Hepatocyte (in vitro differentiated cells): ENCODE measurements around the gene EARS2. TPM values are rescaled to one million over a fixed set of nuclear protein-coding genes. Genes with fewer than 3 reads are reported as not detected.

Experiments
- DNase-seq: peaks from one replicate; pipeline ENCODE4 v3.0.0-alpha.2; 2016; ENCODE audit warnings: low spot score
- H2AFZ ChIP-seq: fragments of 200-600 bp; sonication (generic); 2 replicates; pipeline ENCODE4 v1.6.0; 2016; ENCODE audit warnings: antibody characterized with exemption, mild to moderate bottlenecking
- H3K27ac ChIP-seq: fragments of 200-600 bp; sonication (generic); 2 replicates; pipeline ENCODE4 v1.5.1; 2016; ENCODE audit warnings: mild to moderate bottlenecking
- H3K27me3 ChIP-seq: fragments of 200-600 bp; sonication (generic); 2 replicates; pipeline ENCODE4 v1.6.1; 2016
- H3K36me3 ChIP-seq: fragments of 200-600 bp; sonication (generic); replicated peaks from 2 replicates; pipeline ENCODE4 v1.5.1; 2016; ENCODE audit warnings: low read depth; ENCODE audit not compliant: insufficient read depth
- H3K4me1 ChIP-seq: fragments of 200-600 bp; sonication (generic); 2 replicates; pipeline ENCODE4 v1.5.1; 2016; ENCODE audit warnings: mild to moderate bottlenecking, moderate library complexity; ENCODE audit not compliant: insufficient read depth
- H3K4me2 ChIP-seq: fragments of 200-600 bp; sonication (generic); 2 replicates; pipeline ENCODE4 v1.6.0; 2016
- H3K4me3 ChIP-seq: fragments of 200-600 bp; sonication (generic); 2 replicates; pipeline ENCODE4 v1.5.1; 2016; ENCODE audit warnings: mild to moderate bottlenecking
- H3K79me2 ChIP-seq: fragments of 200-600 bp; sonication (generic); 2 replicates; pipeline ENCODE4 v1.6.0; 2017; ENCODE audit warnings: mild to moderate bottlenecking
- H3K9me2 ChIP-seq: fragments of 200-600 bp; sonication (generic); replicated peaks from 2 replicates; pipeline ENCODE4 v1.6.0; 2017; ENCODE audit warnings: mild to moderate bottlenecking; ENCODE audit not compliant: insufficient read depth
- H3K9me3 ChIP-seq: fragments of 200-600 bp; sonication (generic); 2 replicates; pipeline ENCODE4 v1.5.1; 2016; ENCODE audit warnings: low read depth, mild to moderate bottlenecking
- H4K20me1 ChIP-seq: fragments of 200-600 bp; sonication (generic); 2 replicates; pipeline ENCODE4 v1.6.0; 2016; ENCODE audit warnings: mild to moderate bottlenecking; ENCODE audit not compliant: insufficient read depth, poor library complexity, severe bottlenecking
- CTCF ChIP-seq: fragments of 200-600 bp; sonication (generic); IDR thresholded peaks from 2 replicates; pipeline ENCODE4 v1.5.1; 2016; ENCODE audit warnings: antibody characterized with exemption, mild to moderate bottlenecking; ENCODE audit not compliant: poor library complexity
- EZH2 ChIP-seq: fragments of 200-600 bp; sonication (generic); IDR thresholded peaks from 2 replicates; pipeline ENCODE4 v1.6.1; 2016; ENCODE audit warnings: antibody characterized with exemption, mild to moderate bottlenecking, borderline replicate concordance
- EZH2phosphoT487 ChIP-seq: fragments of 200-600 bp; sonication (generic); IDR thresholded peaks from one replicate; pipeline ENCODE4 v1.6.1; 2018; ENCODE audit warnings: antibody characterized with exemption, mild to moderate bottlenecking, low read depth, moderate library complexity; ENCODE audit not compliant: unreplicated experiment, severe bottlenecking
- whole genome bisulfite sequencing: methylation state at CpG from one replicate; pipeline ENCODE4 v1.1.6; 2016; ENCODE audit warnings: low lambda C conversion rate; ENCODE audit errors: missing lambda C conversion rate; 5-methylcytosine and 5-hydroxymethylcytosine counted together
- polyA plus RNA-seq: library from polyadenylated mRNA; unstranded; fragments of >200 nt; fragmentation: Nextera tagmentation; extraction: Ambion mirVana; gene quantifications from 2 replicates; pipeline ENCODE4 v1.2.1, GENCODE V29; 2016
- total RNA-seq: library from RNA; depleted of rRNA; stranded (reverse); fragments of >200 nt; gene quantifications from 2 replicates; pipeline ENCODE4 v1.2.3, GENCODE V29; 2014

Gene EARS2
- total and polyA plus RNA-seq, 2 experiments from 2014 or later, result 25.2 to 26.5 TPM

GRCh38 chr16:23538919-23539278 is 18.3 kb downstream of the EARS2 start:
- Histone ChIP-seq H3K9me2 (no peaks in the 10 kb centered on the region), H3K27ac (peak overlapping the region; percentile 40), H2AFZ (no peak overlapping the region), H3K4me3 (no peak overlapping the region), H3K4me2 (no peak overlapping the region), H3K79me2 (no peaks in the 10 kb centered on the region), H4K20me1 (no peaks in the 10 kb centered on the region), H3K9me3 (no peaks in the 10 kb centered on the region), H3K4me1 (peaks cover 3% of the 10 kb centered on the region), H3K27me3 (no peaks in the 10 kb centered on the region), H3K36me3 (no peaks in the 10 kb centered on the region)
- no peak for DNase-seq
- WGBS, result 93% methylated on average over 1 of the region's 1 CpG
- TF ChIP-seq CTCF, result no peak
- TF ChIP-seq EZH2phosphoT487, result no peak
- no peak for TF ChIP-seq EZH2

GRCh38 chr16:23537390-23537789 is 19.8 kb downstream of the EARS2 start:
- WGBS, result 80% methylated on average over 3 of the region's 3 CpGs
- TF ChIP-seq EZH2 (no peak), EZH2phosphoT487 (no peak), CTCF (no peak)
- DNase-seq, result no peak
- H3K9me3 ChIP-seq, result no peaks in the 10 kb centered on the region
- no peaks in the 10 kb centered on the region for H3K9me2 ChIP-seq
- no peaks in the 10 kb centered on the region for H3K36me3 ChIP-seq
- H3K27ac ChIP-seq, result no peak overlapping the region
- no peak overlapping the region for H3K4me3 ChIP-seq
- H3K27me3 ChIP-seq, result no peaks in the 10 kb centered on the region
- H4K20me1 ChIP-seq, result no peaks in the 10 kb centered on the region
- H3K4me1 ChIP-seq, result peaks cover 3% of the 10 kb centered on the region
- H3K79me2 ChIP-seq, result no peaks in the 10 kb centered on the region
- no peak overlapping the region for H3K4me2 ChIP-seq
- no peak overlapping the region for H2AFZ ChIP-seq

GRCh38 chr16:23535901-23536300 is 21.2 kb downstream of the EARS2 start:
- Histone ChIP-seq H3K9me3 (no peaks in the 10 kb centered on the region), H3K4me3 (no peak overlapping the region), H3K9me2 (no peaks in the 10 kb centered on the region), H2AFZ (no peak overlapping the region), H3K27me3 (no peaks in the 10 kb centered on the region), H3K4me1 (peaks cover 3% of the 10 kb centered on the region), H3K4me2 (no peak overlapping the region), H4K20me1 (no peaks in the 10 kb centered on the region), H3K27ac (no peak overlapping the region), H3K79me2 (no peaks in the 10 kb centered on the region), H3K36me3 (no peaks in the 10 kb centered on the region)
- TF ChIP-seq EZH2, result no peak
- TF ChIP-seq EZH2phosphoT487, result no peak
- TF ChIP-seq CTCF, result no peak
- DNase-seq, result no peak
- 94% methylated on average over 2 of the region's 2 CpGs for WGBS
